Gastroesophageal sphincter (tissue), 4 donors: ENCODE data around the gene NIPBL. TPM values are rescaled to one million over a fixed set of nuclear protein-coding genes. Genes with fewer than 3 reads are reported as not detected.
"Not testable (repeated sequence)": the region's sequence is repeated elsewhere in the genome, so short reads cannot be mapped to it uniquely, and the experiment has no call there.

Source experiments
- ATAC-seq: fragments of 150-250 bp; one replicate; pipeline ENCODE4 v1.9.1; 2016; ENCODE audit warnings: mild to moderate bottlenecking, moderate library complexity
- H3K27ac ChIP-seq, 4 donors: fragments of 200-600 bp; sonication (generic) in 3 of 4; 1 replicate in 3 of 4; 2 replicates in 1 of 4; pipeline ENCODE4 v1.5.1; 2016 to 2019
- H3K27me3 ChIP-seq: fragments of 200-600 bp; sonication (generic); one replicate; pipeline ENCODE4 v1.5.1; 2019
- H3K36me3 ChIP-seq, 2 donors: fragments of 200-600 bp; sonication (generic); one replicate each; pipeline ENCODE4 v1.5.1; 2019; ENCODE audit warnings: control low read depth in 1 of 2
- H3K4me1 ChIP-seq, 3 donors: fragments of 200-600 bp; sonication (generic); 1 replicate in 2 of 3; 2 replicates in 1 of 3; pipeline ENCODE4 v1.5.1; 2016 to 2019; ENCODE audit warnings: control low read depth in 2 of 3
- H3K4me3 ChIP-seq, 2 donors: fragments of 200-600 bp; sonication (generic); one replicate each; pipeline ENCODE4 v1.5.1; 2019; ENCODE audit warnings: mild to moderate bottlenecking in 1 of 2, moderate library complexity in 1 of 2
- H3K9me3 ChIP-seq, 3 donors: fragments of 200-600 bp; sonication (generic); one replicate each; pipeline ENCODE4 v1.5.1; 2017 to 2019; ENCODE audit warnings: control low read depth in 2 of 3
- EP300 ChIP-seq: sonication (generic); formaldehyde crosslinking; IDR thresholded peaks from one replicate; pipeline ENCODE4 v1.6.1; 2017; ENCODE audit warnings: antibody characterized with exemption, mild to moderate bottlenecking
- POLR2A ChIP-seq, 2 donors: fragments of 450-650 bp; IDR thresholded peaks; one replicate each; pipeline ENCODE4 v1.6.1; 2017; ENCODE audit warnings: antibody characterized with exemption in 2 of 2, mild to moderate bottlenecking in 2 of 2, moderate library complexity in 1 of 2
- POLR2AphosphoS5 ChIP-seq: sonication (generic); formaldehyde crosslinking; IDR thresholded peaks from one replicate; pipeline ENCODE4 v1.6.1; 2017; ENCODE audit warnings: antibody characterized with exemption
- WGBS, 2 donors: methylation state at CpG; one replicate each; pipeline ENCODE4 v1.1.5; 2018; ENCODE audit warnings: low coverage in 1 of 2; 5-methylcytosine and 5-hydroxymethylcytosine counted together
- total RNA-seq, 4 donors: library from RNA; depleted of rRNA; stranded (reverse); fragments of >200 nt; gene quantifications; one replicate each; pipeline ENCODE4 v1.1.0, GENCODE V29; 2016
- TF ChIP-seq, protein P1 (sequence below), 4 experiments: fragments of 200-600 bp in 2 of 4; fragments of 450-650 bp in 2 of 4; sonication (generic) in 1 of 4; IDR thresholded peaks; one replicate each; pipeline ENCODE4 v1.5.1; 2017 to 2019; ENCODE audit warnings: antibody characterized with exemption in 4 of 4, mild to moderate bottlenecking in 2 of 4, moderate library complexity in 2 of 4

NIPBL gene
- total RNA-seq, 4 donors from 2014 or later: 44.9 to 59.4 (median 51.7) TPM

DNA sequence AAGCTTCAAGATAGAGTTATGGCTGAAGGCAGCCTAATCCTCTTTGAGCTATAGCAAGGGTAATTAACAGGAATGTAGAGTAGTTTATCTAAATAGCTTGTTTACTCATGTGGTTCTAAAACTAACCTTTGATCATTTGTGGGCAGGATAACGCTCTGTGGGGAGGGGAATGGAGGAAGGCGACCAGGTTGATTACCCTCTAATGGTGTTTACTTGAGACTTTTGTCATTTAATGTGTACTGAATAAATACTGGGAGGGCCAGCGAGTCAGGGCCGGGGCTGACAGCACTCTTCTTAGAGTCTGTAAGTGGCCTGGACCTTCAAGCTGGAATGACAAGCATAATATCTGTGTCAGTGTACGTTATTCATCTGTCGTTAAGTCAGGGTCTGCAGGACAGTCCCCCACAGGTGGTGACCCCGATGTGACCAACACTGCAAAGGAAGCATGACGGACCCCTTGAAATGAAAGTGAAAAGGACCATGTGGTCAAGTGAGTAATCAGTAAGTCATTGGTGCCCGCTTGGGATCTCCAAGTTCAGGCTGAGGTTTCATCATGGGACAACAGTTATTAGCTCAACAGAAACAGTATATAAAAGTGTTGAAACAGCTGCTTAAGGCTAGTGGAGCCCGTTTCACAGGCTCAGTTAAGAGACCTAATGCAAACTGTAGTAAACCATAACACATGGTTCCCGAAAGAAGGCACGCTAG is 210.1 kb downstream of the NIPBL start:
- H3K4me1 ChIP-seq: no peaks in the 10 kb centered on the region
- no peak overlapping the region for H3K4me3 ChIP-seq
- H3K9me3 ChIP-seq: no peaks in the 10 kb centered on the region
- no peak for ATAC-seq
- peaks cover 0 to 47% of the 10 kb centered on the region in 2 donors for H3K36me3 ChIP-seq
- H3K27ac ChIP-seq: no peak overlapping the region
- WGBS, 2 donors: 58 to 79% methylated on average over 7 of the region's 12 CpGs
- H3K27me3 ChIP-seq: no peaks in the 10 kb centered on the region
- TF ChIP-seq POLR2AphosphoS5 (no peak), POLR2A (IDR thresholded peaks at IDR 0.05) (no peak), EP300 (no peak)
- TF ChIP-seq, protein P1, sequence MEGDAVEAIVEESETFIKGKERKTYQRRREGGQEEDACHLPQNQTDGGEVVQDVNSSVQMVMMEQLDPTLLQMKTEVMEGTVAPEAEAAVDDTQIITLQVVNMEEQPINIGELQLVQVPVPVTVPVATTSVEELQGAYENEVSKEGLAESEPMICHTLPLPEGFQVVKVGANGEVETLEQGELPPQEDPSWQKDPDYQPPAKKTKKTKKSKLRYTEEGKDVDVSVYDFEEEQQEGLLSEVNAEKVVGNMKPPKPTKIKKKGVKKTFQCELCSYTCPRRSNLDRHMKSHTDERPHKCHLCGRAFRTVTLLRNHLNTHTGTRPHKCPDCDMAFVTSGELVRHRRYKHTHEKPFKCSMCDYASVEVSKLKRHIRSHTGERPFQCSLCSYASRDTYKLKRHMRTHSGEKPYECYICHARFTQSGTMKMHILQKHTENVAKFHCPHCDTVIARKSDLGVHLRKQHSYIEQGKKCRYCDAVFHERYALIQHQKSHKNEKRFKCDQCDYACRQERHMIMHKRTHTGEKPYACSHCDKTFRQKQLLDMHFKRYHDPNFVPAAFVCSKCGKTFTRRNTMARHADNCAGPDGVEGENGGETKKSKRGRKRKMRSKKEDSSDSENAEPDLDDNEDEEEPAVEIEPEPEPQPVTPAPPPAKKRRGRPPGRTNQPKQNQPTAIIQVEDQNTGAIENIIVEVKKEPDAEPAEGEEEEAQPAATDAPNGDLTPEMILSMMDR (IDR thresholded peaks at IDR 0.05): no peak

DNA sequence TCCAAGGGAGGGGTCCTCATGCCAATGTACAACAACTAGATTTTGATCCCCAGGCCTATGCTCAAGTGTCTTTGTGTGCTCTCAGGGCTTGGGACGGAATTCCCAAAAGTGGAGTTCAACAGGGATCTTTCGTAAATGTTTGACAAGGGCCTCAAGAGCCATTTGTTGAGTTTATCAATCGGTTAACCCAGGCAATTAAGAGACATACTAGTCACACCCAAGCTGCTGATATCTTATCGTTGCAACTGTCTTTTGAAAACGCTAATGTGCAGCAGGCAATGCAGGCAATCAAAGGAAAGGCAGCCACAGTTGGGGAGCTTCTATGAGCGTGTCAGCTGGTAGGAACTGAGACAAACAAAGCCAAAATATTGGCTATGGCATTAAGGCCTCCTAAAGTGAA is 211.4 kb downstream of the NIPBL start:
- 73 to 87% methylated on average over 5 to 6 of the region's 6 CpGs for WGBS, 2 donors
- Histone ChIP-seq H3K4me3 (no peak overlapping the region), H3K9me3 (no peaks in the 10 kb centered on the region), H3K27me3 (no peaks in the 10 kb centered on the region), H3K4me1 (no peaks in the 10 kb centered on the region), H3K36me3 (peaks cover 0 to 44% of the 10 kb centered on the region in 2 donors), H3K27ac (no peak overlapping the region)
- no peak for ATAC-seq
- TF ChIP-seq POLR2A (IDR thresholded peaks at IDR 0.05): no peak
- TF ChIP-seq, protein P1 (IDR thresholded peaks at IDR 0.05): no peak

DNA sequence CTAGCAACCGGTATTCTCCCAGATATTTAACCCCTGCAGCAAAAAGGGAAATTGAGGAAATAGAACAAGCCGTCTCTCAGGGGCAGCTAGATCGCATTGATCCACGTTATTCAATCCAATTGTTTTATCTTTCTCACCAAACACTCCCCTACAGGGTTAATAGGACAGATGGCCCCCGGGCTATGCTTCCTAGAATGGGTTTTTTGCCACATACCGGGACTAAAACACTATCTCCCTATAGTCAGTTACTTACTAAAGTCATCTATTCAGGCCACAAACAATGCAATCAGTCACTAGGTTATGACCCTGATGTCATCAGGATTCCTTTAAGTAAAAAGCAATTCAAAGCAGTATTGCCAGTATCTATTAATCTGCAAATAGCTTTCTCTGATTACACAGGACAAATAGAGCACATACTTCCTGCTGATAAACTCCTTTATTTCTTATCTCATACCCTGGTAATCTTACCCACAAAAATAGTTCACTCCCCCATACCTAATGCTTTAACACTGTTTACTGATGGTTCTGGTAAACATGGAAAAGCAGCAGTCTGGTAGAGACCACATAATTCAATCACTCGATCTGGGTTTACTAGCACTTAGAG is 213.7 kb downstream of the NIPBL start:
- Histone ChIP-seq H3K4me1 (no peaks in the 10 kb centered on the region), H3K4me3 (no peak overlapping the region), H3K27me3 (no peaks in the 10 kb centered on the region), H3K27ac (no peak overlapping the region), H3K36me3 (peaks cover 0 to 39% of the 10 kb centered on the region in 2 donors), H3K9me3 (no peaks in the 10 kb centered on the region)
- TF ChIP-seq POLR2AphosphoS5 (no peak), EP300 (no peak), POLR2A (IDR thresholded peaks at IDR 0.05) (no peak)
- TF ChIP-seq, protein P1 (IDR thresholded peaks at IDR 0.05): no peak
- no peak for ATAC-seq
- 60 to 73% methylated on average over 7 of the region's 7 CpGs for WGBS, 2 donors

DNA sequence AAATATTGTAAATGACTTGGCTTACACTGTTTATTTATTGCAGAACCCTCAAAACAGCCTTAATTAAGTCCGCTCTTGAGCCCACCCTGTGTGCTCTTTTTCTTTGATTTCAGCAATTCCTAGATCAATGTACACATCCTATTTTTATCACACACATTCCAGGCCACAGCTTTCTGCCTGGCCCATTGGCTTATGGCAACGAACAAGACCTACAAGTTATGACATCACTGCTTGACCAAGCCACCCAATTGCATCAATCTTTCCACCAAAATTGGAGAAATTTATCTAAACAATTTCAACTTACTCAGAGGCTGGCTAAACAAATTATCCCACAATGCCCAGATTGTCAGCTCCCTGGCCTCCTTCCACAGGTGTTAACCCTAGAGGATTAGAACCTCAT is 214.2 kb downstream of the NIPBL start:
- H3K27me3 ChIP-seq: no peaks in the 10 kb centered on the region
- no peak overlapping the region for H3K27ac ChIP-seq
- H3K9me3 ChIP-seq: peaks cover 0 to 5% (median 0%) of the 10 kb centered on the region in 3 donors
- TF ChIP-seq POLR2AphosphoS5 (no peak), POLR2A (IDR thresholded peaks at IDR 0.05) (no peak), EP300 (no peak)
- TF ChIP-seq, protein P1 (IDR thresholded peaks at IDR 0.05): no peak
- H3K36me3 ChIP-seq: peaks cover 0 to 35% of the 10 kb centered on the region in 2 donors
- H3K4me3 ChIP-seq: no peak overlapping the region
- WGBS, 2 donors: 67 to 79% methylated on average over 2 of the region's 2 CpGs
- no peaks in the 10 kb centered on the region for H3K4me1 ChIP-seq
- ATAC-seq: no peak

DNA sequence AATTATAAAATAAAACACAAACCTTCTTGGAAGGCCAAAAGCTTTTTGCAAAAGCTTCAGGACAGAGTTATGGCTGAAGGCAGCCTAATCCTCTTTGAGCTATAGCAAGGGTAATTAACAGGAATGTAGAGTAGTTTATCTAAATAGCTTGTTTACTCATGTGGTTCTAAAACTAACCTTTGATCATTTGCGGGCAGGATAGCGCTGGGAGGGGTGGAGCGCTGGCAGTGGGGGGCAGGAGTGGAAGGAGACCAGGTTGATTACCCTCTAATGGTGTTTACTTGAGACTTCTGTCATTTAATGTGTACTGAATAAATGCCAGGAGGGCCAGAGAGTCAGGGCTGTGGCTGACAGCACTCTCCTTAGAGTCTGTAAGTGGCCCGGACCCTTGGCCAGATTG is 217.2 kb downstream of the NIPBL start:
- H3K9me3 ChIP-seq: peaks cover 0 to 31% (median 0%) of the 10 kb centered on the region in 3 donors
- not testable (repeated sequence) for H3K27me3 ChIP-seq, H3K27ac ChIP-seq, ATAC-seq, H3K4me1 ChIP-seq, H3K4me3 ChIP-seq
- 40 to 56% methylated on average over 1 to 3 of the region's 4 CpGs for WGBS, 2 donors
- peaks cover 0 to 25% of the 10 kb centered on the region in 2 donors for H3K36me3 ChIP-seq

DNA sequence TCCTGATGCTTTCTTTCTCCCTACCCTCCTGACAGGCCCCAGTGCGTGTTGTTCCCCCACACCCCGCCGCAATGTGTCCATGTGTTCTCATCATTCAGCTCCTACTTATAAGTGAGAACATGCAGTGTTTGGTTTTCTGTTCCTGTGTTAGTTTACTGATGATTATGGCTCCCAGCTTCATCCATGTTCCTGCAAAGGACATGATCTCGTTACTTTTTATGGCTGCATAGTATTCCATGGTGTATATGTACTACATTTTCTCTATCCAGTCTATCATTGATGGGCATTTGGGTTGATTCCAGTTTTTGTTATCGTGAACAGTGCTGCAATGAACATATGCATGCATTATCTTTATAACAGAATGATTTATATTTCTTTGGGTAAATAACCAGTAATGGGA is 222.7 kb downstream of the NIPBL start:
- H3K36me3 ChIP-seq: peaks cover 0 to 23% of the 10 kb centered on the region in 2 donors
- 97 to 98% methylated on average over 4 to 5 of the region's 5 CpGs for WGBS, 2 donors
- not testable (repeated sequence) for ATAC-seq, H3K4me1 ChIP-seq, H3K27ac ChIP-seq, H3K4me3 ChIP-seq, H3K27me3 ChIP-seq
- peaks cover 0 to 49% (median 0%) of the 10 kb centered on the region in 3 donors for H3K9me3 ChIP-seq
